Loucy (cell line): ENCODE data around the gene GNB1.

Experiments used
- H2AFZ ChIP-seq: fragments of 200-600 bp; sonication (generic); 2 replicates; pipeline ENCODE4 v1.6.0; 2016; ENCODE audit warnings: antibody characterized with exemption, mild to moderate bottlenecking, low read length, moderate library complexity
- H3F3A ChIP-seq: fragments of 200-600 bp; 2 replicates; pipeline ENCODE4 v1.6.0; 2016; ENCODE audit warnings: antibody characterized with exemption, low read depth, mild to moderate bottlenecking
- H3K27me3 ChIP-seq: fragments of 200-600 bp; sonication (generic); 2 replicates; pipeline ENCODE4 v1.6.1; 2014; ENCODE audit warnings: low read length, mild to moderate bottlenecking; ENCODE audit not compliant: insufficient read depth, poor library complexity, severe bottlenecking
- H3K36me3 ChIP-seq: fragments of 200-600 bp; sonication (generic); 2 replicates; pipeline ENCODE4 v1.6.1; 2016; ENCODE audit warnings: low read length; ENCODE audit not compliant: insufficient read depth
- H3K4me1 ChIP-seq: fragments of 200-600 bp; sonication (generic); 2 replicates; pipeline ENCODE4 v1.5.1; 2014; ENCODE audit warnings: low read length, mild to moderate bottlenecking; ENCODE audit not compliant: insufficient read depth, poor library complexity, severe bottlenecking
- H3K4me2 ChIP-seq: fragments of 200-600 bp; sonication (generic); 2 replicates; pipeline ENCODE4 v1.6.0; 2014; ENCODE audit warnings: antibody characterized with exemption, low read length, low read depth, mild to moderate bottlenecking; ENCODE audit not compliant: poor library complexity, severe bottlenecking
- H3K4me3 ChIP-seq: fragments of 200-600 bp; sonication (generic); 2 replicates; pipeline ENCODE4 v1.5.1; 2014; ENCODE audit warnings: low read length, mild to moderate bottlenecking, mixed read lengths; ENCODE audit not compliant: poor library complexity, severe bottlenecking
- H3K79me2 ChIP-seq: fragments of 200-600 bp; sonication (generic); 2 replicates; pipeline ENCODE4 v1.6.1; 2014; ENCODE audit warnings: low read length; ENCODE audit not compliant: insufficient read depth
- H3K9ac ChIP-seq: fragments of 200-600 bp; sonication (generic); 2 replicates; pipeline ENCODE4 v1.6.0; 2014; ENCODE audit warnings: mild to moderate bottlenecking, low read depth, low read length, moderate library complexity; ENCODE audit not compliant: poor library complexity, severe bottlenecking
- H3K9me2 ChIP-seq: fragments of 200-600 bp; sonication (generic); replicated peaks from 2 replicates; pipeline ENCODE4 v1.6.1; 2016; ENCODE audit warnings: low read depth, low read length, mixed read lengths
- H3K9me3 ChIP-seq: fragments of 200-600 bp; sonication (generic); 2 replicates; pipeline ENCODE4 v1.6.1; 2014; ENCODE audit warnings: mild to moderate bottlenecking, antibody characterized with exemption, low read length, low read depth; ENCODE audit not compliant: insufficient read depth
- H4K20me1 ChIP-seq: fragments of 200-600 bp; sonication (generic); 2 replicates; pipeline ENCODE4 v1.6.0; 2014; ENCODE audit warnings: antibody characterized with exemption, low read length, mild to moderate bottlenecking; ENCODE audit not compliant: insufficient read depth, poor library complexity, severe bottlenecking
- EZH2phosphoT487 ChIP-seq: fragments of 200-600 bp; IDR thresholded peaks from 2 replicates; pipeline ENCODE4 v1.6.1; 2018; ENCODE audit warnings: antibody characterized with exemption, mild to moderate bottlenecking, moderate library complexity, borderline replicate concordance
- TF ChIP-seq, protein P1 (sequence below): fragments of 200-600 bp; sonication (generic); conservative IDR thresholded peaks from 2 replicates; pipeline ENCODE4 v1.5.1; 2014; ENCODE audit warnings: mild to moderate bottlenecking, antibody characterized with exemption, low read length

The GNB1 gene

DNA sequence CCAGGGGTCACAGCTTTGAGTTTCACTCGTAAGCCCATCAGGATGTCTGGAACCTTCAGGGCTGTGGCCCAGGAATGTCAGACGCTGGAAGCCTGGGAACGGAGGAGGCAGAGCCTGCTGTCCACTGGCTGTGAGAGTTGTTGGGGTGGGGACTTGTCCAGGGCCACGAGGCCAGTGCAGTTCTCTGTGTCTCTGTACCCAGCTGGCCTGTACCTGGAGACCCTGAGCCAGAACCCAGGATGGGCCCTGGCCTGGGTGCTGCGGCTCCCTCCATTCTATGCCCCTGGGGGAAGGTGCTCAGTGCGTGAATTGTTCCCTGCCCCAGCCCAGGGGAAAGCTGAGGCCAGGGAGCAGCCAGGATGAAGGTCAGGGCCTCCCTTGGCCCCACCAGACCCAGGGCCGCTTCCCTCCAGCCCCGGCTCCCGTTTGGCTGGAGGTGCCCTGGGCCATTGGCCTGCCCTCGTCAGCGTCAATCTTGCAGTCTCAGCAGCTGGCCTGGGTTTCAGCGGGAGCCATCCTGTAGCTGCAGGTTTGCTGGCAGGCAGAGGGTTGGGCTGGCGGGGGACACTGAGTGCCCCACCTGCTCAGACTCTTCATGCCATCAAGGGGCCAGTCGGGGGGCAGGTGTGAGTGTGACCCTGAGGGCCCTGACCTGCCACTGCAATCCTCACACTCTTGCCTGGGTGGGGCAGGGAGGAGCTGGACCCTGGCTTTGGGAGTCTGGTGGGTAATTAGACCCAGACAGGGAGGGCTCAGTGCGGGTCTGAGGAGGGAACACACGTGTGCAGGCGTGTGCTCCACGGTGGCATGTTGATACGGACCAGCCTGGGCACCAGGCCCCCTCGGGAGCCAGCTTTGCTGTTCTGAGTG is 23.4 kb upstream of the GNB1 start:
- Histone ChIP-seq H3K36me3 (no peaks in the 10 kb centered on the region), H2AFZ (no peak overlapping the region), H3K4me1 (no peaks in the 10 kb centered on the region), H4K20me1 (no peaks in the 10 kb centered on the region), H3K79me2 (no peaks in the 10 kb centered on the region), H3K4me2 (no peak overlapping the region), H3K9me2 (no peaks in the 10 kb centered on the region), H3K4me3 (no peak overlapping the region), H3K9me3 (no peaks in the 10 kb centered on the region), H3K27me3 (no peaks in the 10 kb centered on the region), H3F3A (no peaks in the 10 kb centered on the region), H3K9ac (no peak overlapping the region)
- TF ChIP-seq, protein P1, sequence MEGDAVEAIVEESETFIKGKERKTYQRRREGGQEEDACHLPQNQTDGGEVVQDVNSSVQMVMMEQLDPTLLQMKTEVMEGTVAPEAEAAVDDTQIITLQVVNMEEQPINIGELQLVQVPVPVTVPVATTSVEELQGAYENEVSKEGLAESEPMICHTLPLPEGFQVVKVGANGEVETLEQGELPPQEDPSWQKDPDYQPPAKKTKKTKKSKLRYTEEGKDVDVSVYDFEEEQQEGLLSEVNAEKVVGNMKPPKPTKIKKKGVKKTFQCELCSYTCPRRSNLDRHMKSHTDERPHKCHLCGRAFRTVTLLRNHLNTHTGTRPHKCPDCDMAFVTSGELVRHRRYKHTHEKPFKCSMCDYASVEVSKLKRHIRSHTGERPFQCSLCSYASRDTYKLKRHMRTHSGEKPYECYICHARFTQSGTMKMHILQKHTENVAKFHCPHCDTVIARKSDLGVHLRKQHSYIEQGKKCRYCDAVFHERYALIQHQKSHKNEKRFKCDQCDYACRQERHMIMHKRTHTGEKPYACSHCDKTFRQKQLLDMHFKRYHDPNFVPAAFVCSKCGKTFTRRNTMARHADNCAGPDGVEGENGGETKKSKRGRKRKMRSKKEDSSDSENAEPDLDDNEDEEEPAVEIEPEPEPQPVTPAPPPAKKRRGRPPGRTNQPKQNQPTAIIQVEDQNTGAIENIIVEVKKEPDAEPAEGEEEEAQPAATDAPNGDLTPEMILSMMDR, result no peak
- TF ChIP-seq EZH2phosphoT487, result no peak

DNA sequence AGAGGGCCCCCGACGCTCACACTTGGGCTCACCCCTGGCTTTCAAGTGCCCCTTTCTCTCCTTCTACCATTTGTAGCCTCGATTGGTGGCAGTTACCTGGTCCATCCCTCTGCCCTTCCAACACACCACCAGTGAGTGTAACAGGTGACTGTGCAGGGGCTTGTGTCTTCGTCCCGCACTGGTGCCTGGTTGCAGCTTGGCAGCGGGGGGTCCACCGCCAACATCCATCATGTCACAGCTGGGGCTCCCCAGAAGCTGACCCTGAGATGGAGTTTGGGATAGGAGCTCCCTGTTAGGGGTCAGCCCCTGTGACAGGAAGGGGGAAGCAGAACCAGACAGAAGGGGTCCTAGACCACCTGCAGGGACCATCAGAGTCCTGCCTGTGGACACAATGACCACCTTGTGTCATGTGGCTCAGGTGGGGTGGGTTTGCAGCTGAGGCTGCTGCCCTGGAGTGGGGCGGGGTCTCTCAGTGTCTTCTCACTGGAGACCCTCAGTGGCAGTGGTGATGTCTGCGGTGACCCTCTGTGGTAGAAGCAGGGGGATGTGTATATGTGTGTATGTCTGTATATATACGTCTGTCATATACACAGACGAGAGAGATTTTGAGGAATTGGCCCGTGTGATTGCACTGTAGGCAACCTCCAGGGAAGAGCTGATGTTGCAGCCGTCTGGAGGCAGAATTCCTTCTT is 20.6 kb upstream of the GNB1 start:
- H3K4me1 ChIP-seq, result peaks cover 5% of the 10 kb centered on the region

DNA sequence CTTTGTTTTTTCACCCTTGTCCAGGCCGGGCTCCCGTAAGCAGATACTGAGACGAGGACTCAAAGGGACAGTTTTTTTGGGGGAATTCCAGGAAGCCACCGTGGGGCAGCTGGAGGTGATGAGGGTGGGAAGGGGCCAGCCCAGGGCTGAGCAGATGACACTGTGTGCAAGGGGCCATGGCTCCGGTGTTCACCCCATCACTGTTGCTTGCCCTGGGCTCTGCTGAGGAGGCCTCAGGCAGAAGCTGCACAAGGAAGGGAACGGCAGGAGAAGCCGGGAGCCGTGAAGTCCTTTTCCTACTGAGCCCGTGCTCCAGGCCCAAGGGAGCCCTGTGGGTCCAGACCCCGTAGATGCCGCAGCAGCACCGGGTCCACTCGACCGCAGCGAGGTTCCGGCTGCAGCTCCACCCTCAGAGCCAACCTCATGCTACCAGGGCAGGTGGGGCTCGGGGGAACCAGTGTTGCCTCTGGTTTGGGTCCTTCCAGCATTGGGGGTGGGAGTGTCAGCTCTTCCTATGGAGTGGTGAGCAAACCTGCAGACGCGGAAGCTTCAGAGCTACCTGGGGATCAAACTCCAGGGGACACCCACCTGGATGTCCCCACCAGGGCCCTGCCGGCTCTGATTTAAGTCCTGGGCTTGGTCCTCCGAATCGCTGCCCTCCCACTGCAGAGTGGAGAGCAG is 19.9 kb upstream of the GNB1 start:
- H3K9me2 ChIP-seq, result no peaks in the 10 kb centered on the region
- no peaks in the 10 kb centered on the region for H3K27me3 ChIP-seq
- H3K36me3 ChIP-seq, result no peaks in the 10 kb centered on the region
- no peaks in the 10 kb centered on the region for H3K9me3 ChIP-seq
- peaks cover 5% of the 10 kb centered on the region for H3K4me1 ChIP-seq
- no peak overlapping the region for H3K4me2 ChIP-seq
- H2AFZ ChIP-seq, result no peak overlapping the region
- TF ChIP-seq EZH2phosphoT487, result no peak
- TF ChIP-seq, protein P1, result no peak
- H3K79me2 ChIP-seq, result no peaks in the 10 kb centered on the region
- H3F3A ChIP-seq, result no peaks in the 10 kb centered on the region
- H3K4me3 ChIP-seq, result no peak overlapping the region
- no peak overlapping the region for H3K9ac ChIP-seq
- no peaks in the 10 kb centered on the region for H4K20me1 ChIP-seq

More for the DNA sequence above, 20.6 kb upstream of the GNB1 start:
- no peak overlapping the region for H3K4me3 ChIP-seq
- H3K27me3 ChIP-seq, result no peaks in the 10 kb centered on the region
- TF ChIP-seq, protein P1, result no peak
- no peak for TF ChIP-seq EZH2phosphoT487
- H3K4me2 ChIP-seq, result no peak overlapping the region
- H2AFZ ChIP-seq, result no peak overlapping the region
- H3K79me2 ChIP-seq, result no peaks in the 10 kb centered on the region
- H3K9ac ChIP-seq, result no peak overlapping the region
- H3K36me3 ChIP-seq, result no peaks in the 10 kb centered on the region
- no peaks in the 10 kb centered on the region for H3K9me3 ChIP-seq
- no peaks in the 10 kb centered on the region for H3K9me2 ChIP-seq
- no peaks in the 10 kb centered on the region for H4K20me1 ChIP-seq
- H3F3A ChIP-seq, result no peaks in the 10 kb centered on the region
